GM18505 (cell line): Measurements from ENCODE around the gene CADM2.

Experiments used
- ATAC-seq: cut with Tn5 transposase; IDR thresholded peaks from one replicate; pipeline ENCODE4 v1.9.1; 2021; ENCODE audit not compliant: unreplicated experiment
- POLR2A ChIP-seq: IDR thresholded peaks from 4 replicates; pipeline ENCODE4 v1.6.1; 2011; ENCODE audit warnings: borderline replicate concordance; ENCODE audit not compliant: insufficient read depth, insufficient read length; ENCODE audit errors: extremely low read depth

Gene CADM2

GRCh38 chr3:85251766-85252165 lies 293.0 kb downstream of the CADM2 start:
- ATAC-seq: no peak
- no peak for TF ChIP-seq POLR2A

DNA sequence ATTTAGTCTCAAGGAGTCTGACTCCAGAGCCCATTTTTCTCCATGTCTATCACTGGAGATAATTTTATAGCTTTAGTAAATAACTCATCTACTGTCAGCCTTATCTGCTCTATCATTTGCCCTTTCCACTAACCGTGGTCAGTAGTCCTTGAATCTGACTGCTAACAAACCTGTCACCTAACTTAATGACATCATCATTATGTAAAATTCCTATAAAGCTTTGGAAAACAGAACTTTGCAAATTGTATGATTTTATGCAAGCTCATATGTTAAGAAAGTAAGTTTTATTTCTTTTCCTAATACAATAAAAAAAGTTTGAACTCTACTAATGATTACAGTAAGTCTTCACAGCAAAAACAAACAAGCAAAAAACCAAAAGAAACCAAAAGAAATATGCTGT lies 293.9 kb downstream of the CADM2 start:
- ATAC-seq: no peak
- TF ChIP-seq POLR2A: no peak

DNA sequence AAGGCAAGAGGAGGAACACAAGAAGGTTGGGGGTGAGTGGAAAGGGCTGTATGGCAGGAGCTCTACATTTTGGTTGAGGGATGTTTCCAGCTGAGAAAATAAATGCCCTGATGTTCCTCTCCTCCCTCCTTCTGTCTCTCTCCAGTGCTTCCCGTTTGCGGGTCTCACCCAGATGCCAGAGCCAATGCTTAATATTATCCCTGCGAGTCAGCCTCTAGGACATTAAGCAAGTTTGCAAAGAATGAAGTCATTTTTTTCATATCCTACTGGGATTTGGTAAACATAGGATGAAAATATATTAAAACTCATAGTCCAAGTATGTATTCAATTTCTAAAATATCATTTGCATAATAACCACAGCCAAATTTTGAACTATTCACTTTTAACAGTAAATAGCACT lies 295.9 kb downstream of the CADM2 start:
- no peak for TF ChIP-seq POLR2A
- no peak for ATAC-seq

DNA sequence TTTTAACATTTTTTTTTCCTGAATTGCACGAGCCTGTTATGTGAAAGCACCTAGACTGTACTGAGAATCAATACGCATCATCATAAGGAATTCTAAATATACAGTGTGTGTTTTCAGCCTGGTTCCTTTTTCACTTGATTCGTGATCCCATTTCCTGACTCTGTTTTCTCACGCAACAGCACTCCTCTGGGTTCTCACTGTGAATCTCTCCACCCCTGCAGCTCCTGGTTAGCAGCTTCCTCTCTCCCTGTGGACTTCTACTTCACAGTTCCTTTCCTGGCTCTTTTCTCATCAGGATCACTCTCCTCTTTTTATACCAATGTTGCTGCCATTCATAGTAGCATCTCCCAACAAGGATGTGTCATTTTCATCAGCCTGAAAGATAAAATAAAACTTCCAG lies 297.2 kb downstream of the CADM2 start:
- no peak for ATAC-seq
- TF ChIP-seq POLR2A: no peak

GRCh38 chr3:85258326-85258725 lies 299.5 kb downstream of the CADM2 start:
- no peak for TF ChIP-seq POLR2A
- no peak for ATAC-seq

DNA sequence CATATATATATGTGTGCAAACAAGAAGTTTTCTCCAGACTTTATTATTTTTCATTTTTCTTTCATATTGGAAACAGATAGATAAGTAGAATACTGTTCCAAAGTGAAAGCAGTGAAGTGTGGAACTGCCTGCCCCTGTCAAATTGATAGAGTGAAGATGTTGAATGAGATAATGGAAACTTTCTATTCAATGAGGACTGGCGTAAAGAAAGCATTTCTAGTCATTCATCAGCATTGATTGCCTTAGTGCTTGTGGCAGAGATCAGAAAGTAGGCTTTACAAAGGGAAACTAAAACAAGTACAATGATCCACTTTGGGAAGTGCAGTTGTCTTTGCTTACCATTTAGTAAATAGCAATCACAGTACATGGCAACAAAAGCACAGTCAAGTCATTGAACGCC lies 300.0 kb downstream of the CADM2 start:
- TF ChIP-seq POLR2A: no peak
- ATAC-seq: no peak

DNA sequence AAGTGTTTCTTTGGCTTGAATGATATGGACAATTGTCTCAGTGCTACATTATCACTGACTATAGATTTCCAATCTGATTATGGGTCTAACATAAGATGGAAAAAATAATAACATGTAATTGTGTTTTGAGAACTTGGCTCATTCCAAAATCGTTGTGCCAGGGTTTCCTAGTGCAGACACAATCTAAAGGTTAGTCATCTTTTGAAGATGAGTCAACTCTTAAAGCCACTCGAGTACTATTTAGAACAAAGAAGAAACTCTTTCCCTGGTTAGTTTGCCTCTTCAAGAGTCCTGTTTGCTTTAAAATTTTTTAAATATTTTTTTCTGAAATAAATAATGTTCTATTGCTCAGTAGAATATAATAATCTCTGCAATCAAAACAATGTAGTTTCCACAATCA lies 301.0 kb downstream of the CADM2 start:
- ATAC-seq: no peak
- no peak for TF ChIP-seq POLR2A

- no peak for ATAC-seq
- TF ChIP-seq POLR2A: no peak
Measured at GRCh38 chr3:85264381-85264780, 305.6 kb downstream of the CADM2 start.

DNA sequence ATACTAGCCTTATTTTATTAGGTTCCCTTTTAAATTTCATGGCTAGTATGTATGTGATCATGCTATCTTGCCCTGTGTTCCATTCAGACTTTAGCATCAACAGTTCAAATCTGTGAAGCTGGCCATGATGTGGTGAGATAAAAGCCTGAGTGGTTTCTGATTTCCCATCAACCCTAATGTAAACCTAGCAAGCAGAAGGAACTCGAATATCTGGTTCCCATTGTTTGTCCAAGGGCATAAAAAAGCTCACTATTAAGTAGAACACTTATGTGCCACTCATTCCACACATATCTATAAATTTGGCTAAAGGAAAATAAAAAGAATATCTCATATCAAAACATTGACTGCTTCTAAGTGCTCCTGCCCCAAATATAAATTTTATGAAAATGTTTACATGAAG lies 311.7 kb downstream of the CADM2 start:
- no peak for ATAC-seq
- TF ChIP-seq POLR2A: no peak

DNA sequence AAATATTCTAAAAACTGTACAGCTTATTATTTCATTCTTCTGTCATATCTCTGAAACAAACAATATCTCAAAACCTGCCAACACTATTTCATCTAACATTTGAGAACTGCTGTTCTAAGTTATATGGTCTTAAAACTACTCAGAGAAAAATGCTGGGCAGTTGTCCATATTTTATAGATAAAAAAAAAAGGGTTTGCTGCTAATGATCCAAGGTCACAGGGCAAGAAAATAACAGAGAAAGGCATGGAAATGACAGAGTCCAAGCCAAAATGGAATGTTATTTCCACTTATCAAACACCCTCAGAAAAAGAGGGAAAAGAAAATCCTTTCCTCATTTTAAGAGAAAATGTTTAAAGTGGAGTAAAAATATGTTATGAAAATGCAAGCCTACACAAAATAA lies 313.1 kb downstream of the CADM2 start:
- no peak for ATAC-seq
- TF ChIP-seq POLR2A: no peak

DNA sequence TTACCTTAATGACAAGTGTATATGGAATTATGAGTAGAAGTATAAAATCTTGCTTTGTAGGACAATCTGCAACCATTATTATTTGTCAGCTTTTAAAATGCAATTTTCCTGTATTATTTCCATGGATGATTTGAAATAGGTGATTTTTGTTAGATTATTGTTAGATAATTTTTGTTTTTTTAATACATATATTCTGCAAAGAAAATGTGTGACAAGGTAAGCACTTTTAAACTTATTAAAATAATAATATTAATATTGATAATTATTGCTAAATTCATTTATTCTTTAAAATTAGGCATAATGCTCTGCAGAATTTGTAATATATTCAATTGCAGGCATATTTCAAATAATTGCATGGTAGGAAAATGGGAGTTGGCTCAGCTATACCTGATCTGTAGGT lies 329.5 kb downstream of the CADM2 start:
- no peak for ATAC-seq
- no peak for TF ChIP-seq POLR2A

DNA sequence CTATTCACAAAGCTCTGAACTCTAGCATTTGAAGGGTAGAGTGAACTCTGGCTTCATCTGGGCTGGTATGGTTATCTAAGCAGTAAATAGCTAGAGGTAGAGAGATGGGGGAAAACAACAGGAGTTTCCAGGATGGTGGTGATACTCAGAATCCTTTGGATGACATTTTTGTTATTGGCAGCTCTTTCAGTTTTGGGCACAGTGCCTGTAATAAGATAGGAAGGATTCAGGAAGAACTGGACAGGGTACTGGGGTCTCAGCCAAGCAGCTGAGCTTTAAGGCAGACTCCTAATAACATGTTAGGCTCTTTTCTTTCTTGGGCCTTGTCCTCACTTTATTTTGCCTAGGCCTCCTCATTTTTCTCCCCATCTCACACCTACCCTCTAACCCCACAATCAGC lies 338.5 kb downstream of the CADM2 start:
- no peak for ATAC-seq
- no peak for TF ChIP-seq POLR2A

GRCh38 chr3:85298032-85298431 lies 339.2 kb downstream of the CADM2 start:
- ATAC-seq: no peak
- no peak for TF ChIP-seq POLR2A

DNA sequence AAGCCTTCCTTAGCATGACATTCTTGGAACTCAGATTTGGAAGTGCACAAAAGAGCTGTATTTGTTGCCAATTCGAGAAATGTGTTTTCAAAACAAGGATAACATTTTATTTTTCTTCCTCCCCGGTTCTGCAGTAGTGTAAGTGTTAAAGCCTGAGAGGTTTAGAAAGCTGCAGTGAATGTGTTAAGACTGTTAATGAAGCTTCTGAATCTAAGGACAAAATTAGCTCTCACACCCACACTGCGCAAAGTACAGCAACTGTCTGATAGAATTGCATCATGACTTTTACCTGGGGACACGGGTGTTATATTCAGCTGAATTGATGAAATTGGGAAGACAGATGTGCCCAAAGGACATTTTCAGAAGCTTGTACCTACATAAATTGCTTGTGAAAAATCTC lies 344.4 kb downstream of the CADM2 start:
- TF ChIP-seq POLR2A: no peak
- no peak for ATAC-seq

- TF ChIP-seq POLR2A: no peak
- no peak for ATAC-seq
Measured at GRCh38 chr3:85304360-85304964, 345.7 kb downstream of the CADM2 start.

GRCh38 chr3:85312331-85312730 lies 353.5 kb downstream of the CADM2 start:
- no peak for ATAC-seq
- no peak for TF ChIP-seq POLR2A

- ATAC-seq: no peak
- TF ChIP-seq POLR2A: no peak
Measured at GRCh38 chr3:85313380-85313779, 354.6 kb downstream of the CADM2 start.
